GM12873 (cell line): ENCODE data around the gene HSD17B8.

Source experiments
- CTCF ChIP-seq: IDR thresholded peaks from 2 replicates; pipeline ENCODE4 v1.5.1; 2012; ENCODE audit warnings: low read depth, mild to moderate bottlenecking, moderate library complexity, low read length, control low read depth; ENCODE audit not compliant: insufficient read depth; ENCODE audit errors: missing control alignments

HSD17B8 gene

DNA sequence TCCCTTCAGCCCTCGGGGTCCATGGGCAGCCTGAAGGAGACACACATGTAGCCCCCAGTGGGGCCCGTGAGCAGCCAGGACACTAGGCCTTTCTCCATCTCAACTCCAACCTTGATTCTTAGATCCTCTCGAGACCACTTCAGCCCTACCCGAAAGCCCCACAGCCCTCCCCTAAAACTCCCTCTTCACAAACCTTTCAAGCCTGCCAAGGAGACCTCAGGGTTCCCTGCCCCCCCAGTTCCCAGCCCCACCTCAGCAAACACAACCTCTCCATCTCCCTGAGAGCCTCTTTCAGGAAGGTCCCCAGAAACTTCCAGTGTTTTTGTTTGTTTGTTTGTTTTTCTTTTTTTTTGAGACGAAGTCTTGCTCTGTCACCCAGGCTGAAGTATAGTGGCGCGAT, 23.3 kb upstream of the HSD17B8 start:
- TF ChIP-seq CTCF, result no peak

DNA sequence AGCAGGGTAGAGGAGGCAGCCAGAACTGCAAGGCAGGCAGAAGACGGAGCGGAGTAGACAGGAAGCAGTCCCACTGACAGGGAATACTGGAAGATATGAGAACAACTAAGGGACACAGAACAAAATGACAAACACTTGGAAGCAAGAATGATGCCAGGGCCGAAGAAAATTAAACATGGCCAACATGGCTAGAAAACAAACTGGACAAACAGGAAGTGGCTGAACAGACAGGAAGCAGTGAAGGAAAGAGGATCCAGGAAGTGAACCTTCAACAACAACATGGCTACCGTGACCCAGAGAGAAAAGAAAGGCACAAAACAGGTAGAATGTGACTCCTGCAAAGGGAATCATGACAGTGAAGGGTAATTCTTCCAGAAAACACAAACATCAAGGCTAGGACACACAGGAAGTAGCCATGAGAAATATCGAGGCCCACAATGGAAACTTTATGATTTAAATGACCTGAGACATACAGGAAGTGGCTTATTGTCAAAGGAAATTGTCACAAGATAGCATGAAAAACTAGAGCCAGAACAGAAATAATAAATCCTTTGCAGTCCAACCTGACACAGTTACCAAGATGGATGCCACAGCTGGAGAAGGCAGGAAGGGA, 21.3 kb upstream of the HSD17B8 start:
- TF ChIP-seq CTCF, result no peak

DNA sequence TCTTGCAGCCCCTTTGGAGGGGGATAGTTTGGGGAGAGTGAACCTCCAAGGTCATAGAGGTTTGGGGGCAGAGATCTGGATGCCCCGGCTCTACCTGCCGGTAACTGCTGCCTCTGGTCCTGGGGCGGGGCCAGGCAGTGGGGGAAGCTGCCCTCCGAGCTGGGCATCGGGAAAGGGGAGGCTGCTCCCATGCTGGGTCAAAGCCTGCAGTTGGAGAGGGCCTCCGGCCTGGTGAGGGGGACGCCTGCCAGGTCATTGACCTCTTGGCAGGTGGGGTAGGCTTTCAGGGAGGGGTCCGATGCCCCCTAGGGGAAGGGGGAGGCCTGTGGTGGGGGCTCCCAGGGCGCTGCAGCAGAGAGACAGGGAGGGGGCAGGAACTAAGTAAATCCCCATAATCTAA, 19.3 kb upstream of the HSD17B8 start:
- no peak for TF ChIP-seq CTCF

DNA sequence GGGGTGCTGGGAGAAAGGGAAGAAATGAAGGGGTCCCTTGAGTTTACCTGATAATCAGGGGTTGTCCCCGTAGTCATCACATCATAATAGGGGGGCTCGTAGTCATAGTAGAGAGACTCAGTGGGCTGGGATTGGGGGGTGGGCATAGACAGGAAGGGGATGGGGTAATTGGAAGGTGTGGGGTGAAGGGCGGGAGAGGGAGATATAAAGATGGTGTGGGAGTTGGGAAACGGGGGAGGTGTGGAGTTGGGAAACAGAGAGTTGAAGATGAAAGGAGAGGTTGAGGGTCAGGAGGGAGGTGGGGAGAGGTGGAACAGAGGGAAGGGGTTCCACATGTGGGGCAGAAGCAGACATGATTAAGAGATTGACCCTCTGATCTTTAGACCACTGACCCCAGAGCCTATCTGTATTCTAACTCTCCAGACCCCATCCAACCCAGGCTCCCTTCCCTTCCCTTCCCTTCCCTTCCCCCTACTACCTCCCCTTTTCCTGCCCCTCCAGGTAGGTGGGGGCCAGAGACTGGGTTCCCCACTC, 18.7 kb upstream of the HSD17B8 start:
- no peak for TF ChIP-seq CTCF

DNA sequence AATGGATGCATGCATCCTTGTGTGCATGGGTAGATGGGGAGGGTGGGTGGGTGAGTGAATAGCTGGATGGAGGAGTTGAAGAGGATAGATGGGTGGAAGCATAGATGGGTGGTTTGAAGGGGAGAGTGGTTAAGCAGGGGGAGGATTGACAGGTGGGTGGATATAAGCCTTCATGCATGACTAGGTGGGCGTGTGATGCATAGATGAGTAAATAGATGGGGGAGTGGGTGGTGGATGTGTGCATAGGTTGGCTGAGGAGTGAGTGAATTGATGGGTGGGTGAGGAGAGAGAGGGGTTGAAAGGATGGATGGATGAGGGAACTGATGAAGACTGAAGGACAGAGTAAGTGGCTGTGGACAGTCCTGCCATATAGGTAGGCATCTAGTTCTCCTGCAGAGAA, 16.6 kb upstream of the HSD17B8 start:
- TF ChIP-seq CTCF, result no peak

GRCh38 chr6:33189164-33189563, 15.3 kb upstream of the HSD17B8 start:
- TF ChIP-seq CTCF, result no peak

DNA sequence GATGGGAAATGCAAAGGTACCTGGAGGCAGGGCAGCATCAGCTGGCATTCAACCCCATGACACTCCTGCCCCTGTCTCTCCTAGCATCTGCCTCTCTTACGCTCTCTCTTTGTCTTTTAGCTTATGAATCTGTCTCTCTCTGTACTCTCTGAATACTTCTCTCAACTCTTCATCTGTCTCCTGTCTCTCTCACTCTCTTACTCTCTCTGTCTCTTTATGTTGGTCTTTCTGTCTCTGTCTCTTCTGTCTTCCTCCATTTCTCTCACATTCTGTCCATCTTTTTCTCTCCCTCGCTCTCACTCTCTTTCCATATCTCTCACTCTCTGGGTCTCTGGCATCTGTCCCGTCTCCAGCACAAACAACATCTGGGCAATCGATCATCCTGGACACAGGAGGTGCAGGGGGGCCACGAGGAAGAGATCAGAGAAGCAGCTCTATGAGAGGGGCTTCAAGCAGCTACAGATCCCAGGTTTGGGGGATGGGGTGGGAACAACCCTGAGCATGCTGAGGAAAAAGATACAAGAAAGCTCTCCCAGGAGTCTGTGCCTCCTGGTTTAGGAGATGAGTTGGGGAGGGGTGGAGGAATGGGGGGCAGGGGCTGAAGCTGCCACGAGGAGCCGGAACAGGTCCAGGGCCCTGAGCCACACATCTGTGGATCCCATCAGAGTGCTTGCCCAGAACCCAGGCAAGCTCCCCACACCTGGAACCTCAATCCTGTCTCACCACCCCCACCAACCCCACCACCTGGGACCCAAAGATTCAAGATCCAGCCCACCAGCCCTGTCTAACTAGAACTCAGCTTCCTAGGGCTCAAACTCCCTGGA, 14.6 kb upstream of the HSD17B8 start:
- no peak for TF ChIP-seq CTCF
